GM12891 (cell line): Measurements from ENCODE around the gene KCNIP4.

ENCODE experiments used
- POLR2A ChIP-seq: IDR thresholded peaks from 2 replicates; pipeline ENCODE4 v1.6.1; 2011; ENCODE audit warnings: low read depth, low read length, control low read depth
- POLR2AphosphoS5 ChIP-seq: IDR thresholded peaks from 2 replicates; pipeline ENCODE4 v1.6.1; 2011; ENCODE audit warnings: low read depth, low read length, control low read depth
- TAF1 ChIP-seq: IDR thresholded peaks from 2 replicates; pipeline ENCODE4 v1.6.1; 2011; ENCODE audit warnings: low read depth, low read length, control low read depth

DNA sequence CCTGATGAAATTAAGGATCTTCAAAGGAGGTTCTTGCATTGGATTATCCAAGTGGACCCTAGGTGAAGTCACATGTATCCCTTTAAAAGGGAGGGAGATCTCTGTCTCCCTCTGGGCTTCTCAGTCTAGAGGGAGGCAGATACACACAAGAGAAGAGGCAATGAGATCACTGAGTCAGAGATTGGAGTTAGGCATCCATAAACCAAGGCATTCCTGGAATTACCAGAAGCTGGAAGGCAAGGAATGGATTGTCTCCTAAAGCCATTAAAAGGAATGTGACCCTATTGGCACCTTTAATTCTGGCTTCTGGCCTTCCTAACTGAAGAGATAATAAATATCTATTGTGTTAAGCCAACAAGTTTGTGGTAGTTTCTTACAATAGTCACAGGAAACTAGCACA lies 865.2 kb downstream of the KCNIP4 start:
- TF ChIP-seq POLR2AphosphoS5 (no peak), POLR2A (no peak), TAF1 (no peak)
